G401 (cell line): Measurements from ENCODE around the gene ADARB1. TPM values are rescaled to one million over a fixed set of nuclear protein-coding genes. Genes with fewer than 3 reads are reported as not detected.

Experiments used
- DNase-seq: peaks from one replicate; pipeline ENCODE4 v3.0.0-alpha.2; 2015; ENCODE audit warnings: low spot score
- in situ Hi-C: cut with HindIII; loops from 2 replicates; pipeline ENCODE4 v1.10.0; 2016; ENCODE audit warnings: low sequenced_read_pairs, mixed read lengths
- total RNA-seq: library from RNA; depleted of rRNA; stranded (reverse); fragments of >200 nt; shearing (Covaris generic); gene quantifications from 2 replicates; pipeline ENCODE4 v1.2.3, GENCODE V29; 2014

The ADARB1 gene
- total RNA-seq, 1 experiment from 2014 or later: 68.1 TPM

GRCh38 chr21:45087022-45087823, 12.8 kb downstream of the ADARB1 start:
- in situ Hi-C loops: no loop called here
- no peak for DNase-seq

DNA sequence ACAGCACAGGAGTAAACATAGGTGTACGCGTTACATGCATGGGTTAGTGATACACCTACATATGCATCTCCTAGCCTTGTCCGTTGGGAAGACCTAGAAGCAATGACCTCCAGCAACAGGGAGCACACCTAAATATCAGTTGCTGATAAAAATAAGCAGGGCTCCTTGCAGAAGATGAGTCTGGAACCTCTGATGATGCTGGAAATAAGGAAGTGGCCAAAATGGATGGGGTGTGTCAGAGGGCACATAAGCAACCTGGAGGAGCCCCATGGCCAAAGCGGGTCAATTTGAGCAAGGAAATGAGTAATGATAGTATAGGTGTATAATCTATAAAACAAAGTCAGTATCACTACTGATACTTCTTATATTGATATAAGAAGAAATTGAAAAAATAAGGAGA, 13.7 kb downstream of the ADARB1 start:
- in situ Hi-C loops: no loop called here
- DNase-seq: no peak

DNA sequence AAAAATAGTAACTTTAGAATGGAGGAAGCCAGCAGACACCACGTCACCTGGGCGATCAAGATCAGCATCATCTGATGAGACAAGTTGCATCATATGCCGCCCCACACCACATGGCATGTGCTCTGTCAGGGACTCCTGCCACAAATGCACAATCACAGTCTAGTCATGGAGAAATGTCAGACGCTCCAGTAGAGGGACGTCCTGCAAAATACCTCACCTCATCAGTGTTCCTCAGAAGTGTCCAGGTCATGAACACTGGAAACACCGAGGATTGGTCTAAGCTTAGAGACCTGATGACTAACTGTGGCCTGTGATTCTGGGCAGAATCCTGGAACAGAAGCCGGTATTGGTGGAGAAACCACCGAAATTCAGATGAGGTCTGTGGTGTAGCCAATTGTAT, 14.3 kb downstream of the ADARB1 start:
- no peak for DNase-seq
- in situ Hi-C loops: no loop called here

DNA sequence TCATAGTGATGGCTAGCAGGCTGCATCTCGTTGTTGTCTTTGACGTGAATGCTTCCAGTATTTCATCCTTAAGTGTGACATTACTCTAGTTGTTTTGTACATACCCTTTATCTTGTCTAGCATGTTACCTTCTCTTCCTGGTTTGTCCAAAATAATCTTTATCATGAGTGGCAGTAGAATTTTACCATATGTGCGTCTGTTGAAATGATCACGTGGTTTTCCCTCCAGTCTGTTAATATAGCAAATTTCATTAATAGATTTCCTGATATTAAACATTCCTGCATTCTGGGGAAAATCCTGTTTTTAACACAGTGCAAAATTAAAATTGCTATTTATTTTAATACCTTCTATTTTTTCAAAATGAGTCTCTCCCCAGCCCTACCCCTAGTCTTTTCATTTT, 15.6 kb downstream of the ADARB1 start:
- in situ Hi-C loops: no loop called here
- no peak for DNase-seq

DNA sequence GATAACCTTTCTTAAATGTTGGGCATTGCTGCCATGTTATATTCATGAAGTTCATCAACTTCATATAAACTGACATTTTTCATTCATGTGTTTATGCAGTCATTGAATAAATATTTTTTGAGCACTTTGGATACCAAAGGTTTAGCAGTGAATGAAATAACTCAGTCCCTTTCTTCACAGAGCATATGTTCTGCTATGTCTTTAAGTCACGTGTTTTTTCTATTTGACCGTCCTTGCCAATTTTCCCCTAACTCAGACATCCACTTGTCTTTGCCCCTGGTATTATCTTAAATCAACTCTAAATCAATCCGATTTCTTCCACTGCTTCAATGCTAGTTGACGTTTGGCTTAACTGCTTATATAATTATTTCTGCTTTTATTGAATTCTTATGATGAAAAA, 16.6 kb downstream of the ADARB1 start:
- no peak for DNase-seq
- in situ Hi-C loops: no loop called here

DNA sequence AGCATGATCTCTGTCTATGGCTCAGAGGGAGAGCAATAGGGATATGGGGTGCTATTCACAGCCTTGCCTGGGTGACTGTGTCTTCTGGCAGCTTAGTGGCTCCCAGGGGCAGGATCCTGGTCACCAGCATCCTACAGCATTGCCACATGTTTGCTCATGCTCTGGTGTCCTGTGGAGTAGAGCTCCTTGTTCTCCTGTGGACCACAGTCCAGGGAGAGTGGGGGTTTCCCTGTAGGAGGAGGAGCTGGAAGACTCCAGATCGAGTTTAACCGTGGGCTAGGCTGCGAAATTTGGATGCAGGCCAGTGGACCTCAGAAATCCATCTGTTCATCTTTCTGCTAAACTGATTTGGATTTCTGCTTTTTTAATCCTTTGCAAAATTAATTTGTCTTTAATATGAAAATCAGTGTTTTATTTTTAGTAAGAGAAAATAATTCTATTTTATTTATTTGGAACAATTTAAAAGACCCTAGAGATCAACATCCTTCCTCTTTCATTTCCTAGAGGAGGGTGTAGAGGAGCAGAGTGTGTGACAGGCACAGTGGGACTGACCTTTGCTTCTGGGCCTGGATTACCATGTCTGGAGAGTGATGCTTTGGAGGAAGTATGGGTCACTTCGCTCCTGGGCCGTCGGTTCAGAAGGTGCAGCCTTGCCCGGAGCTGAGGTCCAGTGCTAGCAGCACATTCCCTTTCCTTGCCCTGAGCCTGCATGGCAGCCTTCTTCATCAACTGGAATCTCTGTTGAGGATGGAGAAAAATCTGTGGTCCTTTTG, 17.4 kb downstream of the ADARB1 start:
- peak; percentile 85 for DNase-seq
- in situ Hi-C loops: no loop called here

DNA sequence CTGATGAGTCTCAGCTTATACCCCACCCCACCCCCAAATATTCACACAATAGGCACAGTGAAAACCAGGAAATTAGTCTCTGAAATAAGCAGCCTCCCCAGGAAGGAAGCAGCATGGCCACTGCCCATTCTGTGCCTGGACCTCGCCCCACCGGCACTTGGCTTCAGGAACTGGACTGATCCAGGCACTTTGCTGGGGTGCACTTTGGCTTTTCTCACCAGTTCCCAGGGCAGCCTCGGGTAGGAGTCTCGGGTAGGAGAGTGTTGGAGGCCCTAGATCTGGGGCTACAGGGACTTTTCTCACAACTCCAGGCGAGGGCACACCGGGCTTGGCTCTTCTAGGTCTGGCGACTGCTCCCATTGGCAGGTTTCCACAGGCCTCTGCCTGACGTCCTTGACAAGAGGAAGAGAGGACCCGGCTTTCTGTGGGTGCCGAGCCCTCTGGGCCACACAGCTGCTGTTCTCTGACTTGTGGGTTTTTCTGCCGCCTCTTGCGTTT, 18.7 kb downstream of the ADARB1 start:
- in situ Hi-C loops: no loop called here
- DNase-seq: peak; percentile 69

GRCh38 chr21:45094412-45094811, 20.0 kb downstream of the ADARB1 start:
- in situ Hi-C loops: no loop called here
- DNase-seq: peak; percentile 65

DNA sequence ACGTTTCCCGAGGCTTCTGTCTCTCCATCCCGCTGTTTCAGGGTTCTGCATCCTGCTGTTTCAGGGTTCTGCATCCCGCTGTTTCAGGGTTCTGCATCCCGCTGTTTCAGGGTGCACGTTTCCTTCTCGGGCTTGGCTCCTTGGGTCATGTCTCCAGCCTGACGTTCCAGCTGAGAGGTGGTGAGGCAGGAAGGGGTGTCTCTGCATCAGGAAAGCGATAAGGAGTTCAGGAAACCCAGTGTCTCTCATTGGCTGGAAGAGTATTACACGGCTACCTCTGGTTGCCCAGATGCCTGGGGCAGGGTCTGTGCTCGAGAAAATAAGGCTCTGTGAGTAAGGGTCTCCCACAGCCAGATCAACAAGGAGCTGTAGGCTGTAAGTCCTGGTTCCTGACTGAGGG, 21.1 kb downstream of the ADARB1 start:
- no peak for DNase-seq
- in situ Hi-C loops: no loop called here

DNA sequence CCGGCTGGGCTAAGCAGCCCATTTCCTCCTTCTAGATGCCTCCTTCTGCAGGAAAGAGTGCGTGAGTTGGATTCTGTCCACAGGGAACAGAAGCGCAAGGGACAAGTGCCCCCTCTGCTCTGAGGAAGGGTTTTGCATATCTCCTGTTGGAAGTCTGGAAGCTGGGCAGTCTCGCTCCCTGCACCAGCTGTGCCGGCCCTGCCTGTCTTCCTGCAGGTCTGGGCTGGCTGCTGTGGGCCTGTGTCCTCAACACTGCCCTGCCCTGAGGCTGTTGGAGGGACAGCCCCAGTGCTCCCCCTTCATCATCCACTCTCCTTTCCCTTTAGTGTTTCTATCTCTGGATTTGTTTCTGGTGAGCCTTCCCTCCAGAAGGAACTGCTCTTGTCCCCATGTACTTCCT, 21.8 kb downstream of the ADARB1 start:
- in situ Hi-C loops: no loop called here
- DNase-seq: no peak

GRCh38 chr21:45097827-45098387, 23.5 kb downstream of the ADARB1 start:
- in situ Hi-C loops: no loop called here
- no peak for DNase-seq

- in situ Hi-C loops: no loop called here
- DNase-seq: peak; percentile 88
These were observed 24.5 kb downstream of the ADARB1 start for GRCh38 chr21:45098867-45099266.

DNA sequence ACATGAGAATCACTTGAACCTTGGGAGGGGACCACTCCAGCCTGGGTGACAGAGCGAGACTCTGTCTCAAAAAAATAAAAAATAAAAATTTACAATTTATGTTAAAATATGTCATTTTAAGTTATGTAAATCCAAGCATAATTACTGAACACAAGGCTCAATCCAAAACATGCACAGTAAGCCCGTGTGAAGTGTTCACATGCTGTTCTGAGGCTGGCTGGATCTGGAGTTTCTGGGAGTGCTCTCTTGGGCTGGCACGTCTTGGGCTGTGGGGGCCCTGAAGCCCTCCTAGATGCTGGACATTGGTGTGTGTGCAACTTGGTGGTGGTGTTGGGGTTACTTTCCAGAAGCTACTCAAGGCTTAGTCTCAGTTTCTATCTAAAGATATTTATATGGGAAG, 25.2 kb downstream of the ADARB1 start:
- no peak for DNase-seq
- in situ Hi-C loops: no loop called here

DNA sequence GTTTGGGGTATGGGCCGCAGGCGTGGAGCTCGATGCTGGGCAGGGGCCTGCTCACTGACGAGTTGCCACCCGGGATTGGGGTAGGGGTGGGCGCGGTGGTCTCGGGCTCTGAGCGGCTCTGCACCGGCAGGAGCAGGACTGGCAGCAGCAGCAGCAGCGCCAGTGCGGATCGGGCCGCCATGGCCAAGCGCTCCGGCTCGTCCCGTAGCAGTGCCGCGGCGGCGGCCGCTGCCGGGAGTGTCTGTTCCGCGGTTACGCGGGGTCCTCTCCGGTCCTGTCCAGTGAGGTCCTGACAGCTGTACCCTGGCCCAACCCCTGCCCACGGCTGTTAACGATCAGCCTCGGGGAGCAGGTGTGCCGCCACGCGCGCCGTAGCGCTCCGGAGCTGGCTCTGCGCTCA, 26.5 kb downstream of the ADARB1 start:
- in situ Hi-C loops: no loop called here
- no peak for DNase-seq

DNA sequence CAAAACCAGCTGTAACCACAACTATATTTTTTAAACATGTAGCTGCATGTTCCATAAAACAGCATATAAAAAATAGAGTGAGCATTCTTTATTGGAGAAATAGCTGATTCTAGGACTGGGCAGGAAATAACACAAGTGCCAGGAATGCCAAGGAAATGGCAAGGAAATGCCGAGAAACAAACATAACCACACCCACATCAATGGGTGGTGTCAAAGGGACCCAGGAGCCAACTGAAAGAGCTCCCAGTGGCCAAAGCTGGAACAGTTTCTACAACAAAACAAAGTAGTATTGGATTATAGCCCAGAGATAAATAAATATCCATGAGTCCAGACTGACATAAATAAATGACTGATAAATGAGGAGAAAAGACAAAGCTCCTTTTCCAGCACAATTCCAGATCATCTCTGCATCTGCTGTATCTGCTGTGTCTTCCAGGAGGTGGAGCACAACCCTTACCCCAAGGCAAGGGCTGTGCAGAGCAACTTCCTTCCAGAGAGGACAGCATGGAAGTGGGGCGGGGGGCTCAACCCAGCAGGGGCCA, 28.1 kb downstream of the ADARB1 start:
- no peak for DNase-seq
- in situ Hi-C loops: no loop called here

- in situ Hi-C loops: no loop called here
These were observed 29.7 kb downstream of the ADARB1 start for GRCh38 chr21:45103971-45104520.

GRCh38 chr21:45104560-45104959, 30.2 kb downstream of the ADARB1 start:
- in situ Hi-C loops: no loop called here

More at GRCh38 chr21:45103971-45104520, 29.7 kb downstream of the ADARB1 start:
- no peak for DNase-seq

DNA sequence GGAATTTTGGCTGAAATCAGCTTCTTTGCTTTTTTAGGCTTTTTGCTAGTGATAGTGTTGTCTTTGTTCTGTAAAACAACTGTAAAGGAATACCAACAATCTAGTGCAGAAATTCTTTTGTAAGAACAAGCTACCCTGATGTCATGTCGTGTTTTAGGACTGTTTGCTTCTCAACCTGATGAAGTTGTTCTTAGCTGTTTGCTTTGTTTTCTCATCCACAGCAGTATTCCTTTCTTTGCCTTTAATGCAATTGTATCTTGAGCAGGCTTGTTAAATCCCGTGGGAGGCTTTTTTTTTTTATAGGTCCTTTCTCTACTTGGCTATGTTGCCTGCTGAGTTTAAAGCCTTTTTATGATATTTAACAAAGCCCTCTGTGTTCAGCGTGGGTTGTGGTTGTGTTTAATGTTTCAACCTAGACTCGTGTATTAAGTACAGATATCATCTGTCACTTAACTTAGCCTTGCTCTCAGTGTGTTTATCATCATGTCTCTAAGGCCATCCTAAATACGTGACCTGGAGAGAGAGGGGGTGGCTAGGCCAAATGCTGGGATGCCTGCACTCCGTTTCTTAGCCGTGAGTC, 31.6 kb downstream of the ADARB1 start:
- in situ Hi-C loops: no loop called here
- no peak for DNase-seq

More at GRCh38 chr21:45104560-45104959, 30.2 kb downstream of the ADARB1 start:
- no peak for DNase-seq
